GM18505 (cell line): ENCODE measurements around the gene HOXA3.

Experiments
- ATAC-seq: cut with Tn5 transposase; IDR thresholded peaks from one replicate; pipeline ENCODE4 v1.9.1; 2021; ENCODE audit not compliant: unreplicated experiment
- POLR2A ChIP-seq: IDR thresholded peaks from 4 replicates; pipeline ENCODE4 v1.6.1; 2011; ENCODE audit warnings: borderline replicate concordance; ENCODE audit not compliant: insufficient read depth, insufficient read length; ENCODE audit errors: extremely low read depth

The HOXA3 gene

DNA sequence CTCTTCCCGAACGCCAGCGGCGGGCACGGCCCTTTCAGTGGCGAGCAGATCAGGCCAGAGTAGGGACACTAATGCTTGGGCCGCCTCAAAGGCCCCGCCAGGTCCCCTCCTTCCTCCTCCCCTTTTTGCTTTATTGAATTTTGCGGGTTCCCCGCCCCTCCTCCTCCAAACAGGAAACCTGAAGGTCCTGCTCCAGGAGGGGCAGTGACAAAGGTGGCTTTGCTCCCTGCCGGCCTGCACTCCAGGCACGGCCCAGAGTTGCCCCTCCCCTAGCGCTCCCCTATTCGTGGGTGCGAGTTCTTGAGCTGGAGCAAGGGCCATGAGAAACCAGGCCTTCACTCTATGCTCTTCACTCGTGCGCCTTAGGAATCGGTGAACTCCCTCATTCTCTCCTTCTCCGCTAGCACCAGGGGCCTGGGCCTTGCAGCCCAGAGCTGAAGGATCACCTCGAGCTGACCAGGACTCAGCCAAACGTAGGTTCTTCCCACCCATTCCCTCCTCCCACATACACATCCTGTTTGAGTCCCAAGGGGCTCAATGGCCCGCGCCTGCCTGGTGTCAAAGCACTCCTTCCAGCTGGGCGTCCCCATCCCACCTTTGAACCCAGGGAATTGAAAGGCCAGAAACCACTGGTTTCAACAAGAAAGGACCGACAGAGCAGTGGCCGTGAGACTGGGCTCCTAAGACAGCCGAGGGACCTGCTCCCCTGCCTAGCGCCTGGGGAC, 4.2 kb downstream of the HOXA3 start:
- no peak for TF ChIP-seq POLR2A

GRCh38 chr7:27147199-27148030, 5.0 kb downstream of the HOXA3 start, which contains the start of gene HOXA6:
HOXA6 (minus strand) TSS chr7:27147774; CDS start chr7:27147749, 25 bp downstream.
- ATAC-seq, result no peak
- no peak for TF ChIP-seq POLR2A

More for the DNA sequence above, 4.2 kb downstream of the HOXA3 start:
- no peak for ATAC-seq

GRCh38 chr7:27146491-27147198, 5.7 kb downstream of the HOXA3 start:
- no peak for TF ChIP-seq POLR2A
- no peak for ATAC-seq

DNA sequence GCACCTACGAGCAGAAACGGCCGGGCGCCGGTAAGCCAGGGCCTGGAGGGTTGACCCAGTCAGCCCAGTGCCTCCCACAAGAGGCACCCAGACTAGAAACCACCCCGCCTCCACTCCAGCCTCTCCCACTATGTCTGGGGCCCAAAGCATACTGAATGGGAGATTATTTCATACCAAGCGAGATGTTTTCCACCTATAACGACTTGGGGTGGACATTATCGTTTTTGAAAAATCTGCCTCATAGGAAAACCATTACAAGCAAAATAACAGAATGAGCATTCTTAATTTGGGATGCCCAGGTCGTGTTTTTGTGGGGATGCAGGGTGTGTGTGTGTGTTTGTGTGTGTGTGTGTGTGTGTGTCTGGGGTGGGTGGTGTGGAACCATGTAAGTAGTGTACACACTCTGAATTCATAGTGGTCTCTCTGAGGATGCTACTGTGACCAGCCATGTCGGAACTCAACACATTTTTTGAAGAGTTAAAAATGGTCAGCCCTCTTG, 6.4 kb downstream of the HOXA3 start:
- TF ChIP-seq POLR2A, result no peak
- ATAC-seq, result no peak

DNA sequence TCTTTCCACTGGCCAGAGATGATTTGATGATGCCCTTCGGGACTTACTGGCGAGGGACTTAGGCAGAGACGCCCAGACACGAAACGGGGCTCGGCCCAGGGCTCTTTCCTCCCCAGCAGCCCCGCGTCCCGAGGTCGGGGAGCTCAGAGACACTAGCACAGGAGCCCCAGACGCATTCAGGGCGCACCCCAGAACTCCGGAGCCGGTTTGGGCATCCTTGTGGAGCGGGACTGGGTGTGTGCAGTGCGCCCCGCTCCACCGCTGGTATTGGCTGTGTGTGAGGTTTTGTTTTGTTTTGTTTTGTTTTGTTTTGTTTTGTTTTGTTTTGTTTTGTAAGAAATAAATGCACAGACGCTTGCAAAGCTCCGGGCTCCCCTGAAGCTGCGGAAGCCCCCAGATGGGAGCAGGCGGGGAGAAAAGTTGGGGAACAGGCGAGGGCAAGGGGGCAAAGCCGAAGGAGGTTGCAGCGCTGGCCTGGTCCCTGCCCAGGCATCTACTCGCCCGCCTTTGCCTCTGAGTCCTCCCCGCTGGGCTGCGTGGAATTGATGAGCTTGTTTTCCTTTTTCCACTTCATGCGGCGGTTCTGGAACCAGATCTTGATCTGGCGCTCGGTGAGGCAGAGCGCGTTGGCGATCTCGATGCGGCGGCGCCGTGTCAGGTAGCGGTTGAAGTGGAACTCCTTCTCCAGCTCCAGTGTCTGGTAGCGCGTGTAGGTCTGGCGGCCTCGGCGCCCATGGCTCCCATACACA, 7.0 kb downstream of the HOXA3 start:
- TF ChIP-seq POLR2A, result no peak
- no peak for ATAC-seq

- no peak for TF ChIP-seq POLR2A
- no peak for ATAC-seq
Observed at GRCh38 chr7:27144781-27145164, 7.6 kb downstream of the HOXA3 start.

GRCh38 chr7:27143950-27144780, 8.2 kb downstream of the HOXA3 start:
- no peak for TF ChIP-seq POLR2A
- ATAC-seq, result no peak

DNA sequence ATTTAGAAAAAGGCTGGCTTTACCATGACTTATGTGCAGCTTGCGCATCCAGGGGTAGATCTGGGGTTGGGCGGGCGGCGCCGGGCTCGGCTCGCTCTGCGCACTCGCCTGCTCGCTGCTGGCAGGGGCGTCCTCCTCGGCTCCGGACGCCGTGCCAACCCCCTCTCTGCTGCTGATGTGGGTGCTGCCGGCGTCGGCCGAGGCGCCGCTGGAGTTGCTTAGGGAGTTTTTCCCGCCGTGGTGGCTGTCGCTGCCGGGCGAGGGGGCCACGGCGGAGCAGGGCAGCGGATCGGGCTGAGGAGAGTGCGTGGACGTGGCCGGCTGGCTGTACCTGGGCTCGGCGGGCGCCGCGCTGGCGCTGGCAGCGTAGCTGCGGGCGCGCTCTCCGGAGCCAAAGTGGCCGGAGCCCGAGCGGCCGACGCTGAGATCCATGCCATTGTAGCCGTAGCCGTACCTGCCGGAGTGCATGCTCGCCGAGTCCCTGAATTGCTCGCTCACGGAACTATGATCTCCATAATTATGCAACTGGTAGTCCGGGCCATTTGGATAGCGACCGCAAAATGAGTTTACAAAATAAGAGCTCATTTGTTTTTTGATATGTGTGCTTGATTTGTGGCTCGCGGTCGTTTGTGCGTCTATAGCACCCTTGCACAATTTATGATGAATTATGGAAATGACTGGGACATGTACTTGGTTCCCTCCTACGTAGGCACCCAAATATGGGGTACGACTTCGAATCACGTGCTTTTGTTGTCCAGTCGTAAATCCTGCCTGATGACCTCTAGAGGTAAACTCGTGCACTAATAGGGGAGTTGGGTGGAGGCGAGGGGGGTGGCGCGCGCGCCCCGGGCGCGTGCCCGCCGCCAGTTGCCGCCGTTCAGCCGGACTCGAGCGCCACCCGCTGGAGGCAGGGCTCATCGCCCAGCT, 9.1 kb downstream of the HOXA3 start, which contains the start of gene HOXA5:
HOXA5 (minus strand) TSS at position 659 of the 927 bp plus-strand sequence; CDS start at position 585, 74 bp downstream.
- TF ChIP-seq POLR2A, result no peak
- no peak for ATAC-seq

- no peak for TF ChIP-seq POLR2A
- no peak for ATAC-seq
Observed at GRCh38 chr7:27142580-27143022, 9.8 kb downstream of the HOXA3 start.

- ATAC-seq, result no peak
- TF ChIP-seq POLR2A, result no peak
Observed at GRCh38 chr7:27141923-27142579, 10.3 kb downstream of the HOXA3 start.
